SK-N-DZ (cell line): ENCODE results near the gene UPF3A.
"Not testable (repeated sequence)": the region's sequence is repeated elsewhere in the genome, so short reads cannot be mapped to it uniquely, and the experiment has no call there.

Source experiments
- DNase-seq: peaks from one replicate; pipeline ENCODE4 v3.0.0-alpha.2; 2015; ENCODE audit warnings: low spot score
- small RNA-seq, 2 experiments: library from RNA; depleted of rRNA; stranded (forward); fragments of <200 nt; gene quantifications; one replicate each; pipeline ENCODE3, GENCODE V24; 2014

UPF3A gene

DNA sequence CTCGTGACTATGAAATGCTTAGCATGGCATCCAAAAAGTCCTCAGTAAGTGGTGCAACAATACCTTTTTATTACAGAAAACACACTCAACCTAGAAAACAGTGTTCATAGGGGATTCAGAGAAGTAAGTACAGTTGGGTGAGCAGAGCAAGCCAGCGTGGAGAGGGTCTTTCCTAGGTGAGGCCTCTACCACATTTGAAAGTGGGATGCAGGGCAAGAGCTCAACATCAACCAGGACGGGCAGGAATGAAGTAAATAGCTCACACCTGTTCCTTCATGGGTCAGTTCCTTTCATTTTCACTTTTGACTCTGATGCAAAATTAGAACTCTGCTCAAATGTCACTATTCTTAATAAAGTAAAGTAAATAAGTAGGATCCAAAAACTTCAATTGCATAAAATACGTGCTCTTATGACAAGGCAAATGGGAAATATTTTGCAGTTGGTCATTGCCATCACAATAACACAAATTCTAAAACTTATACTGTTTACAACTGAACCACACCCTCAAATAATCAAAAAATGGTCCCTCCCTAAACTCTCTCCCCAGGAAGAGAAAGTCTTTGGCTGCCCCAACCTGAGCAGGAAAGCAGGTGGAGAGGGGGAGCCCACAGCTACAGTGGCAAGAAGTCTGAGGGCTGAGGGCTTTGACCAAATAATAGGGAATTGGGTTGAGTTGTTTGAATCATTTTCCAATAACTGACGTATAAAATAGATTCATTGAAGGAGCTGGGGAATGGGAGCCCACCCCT, 53.1 kb downstream of the UPF3A start:
- DNase-seq: no peak

DNA sequence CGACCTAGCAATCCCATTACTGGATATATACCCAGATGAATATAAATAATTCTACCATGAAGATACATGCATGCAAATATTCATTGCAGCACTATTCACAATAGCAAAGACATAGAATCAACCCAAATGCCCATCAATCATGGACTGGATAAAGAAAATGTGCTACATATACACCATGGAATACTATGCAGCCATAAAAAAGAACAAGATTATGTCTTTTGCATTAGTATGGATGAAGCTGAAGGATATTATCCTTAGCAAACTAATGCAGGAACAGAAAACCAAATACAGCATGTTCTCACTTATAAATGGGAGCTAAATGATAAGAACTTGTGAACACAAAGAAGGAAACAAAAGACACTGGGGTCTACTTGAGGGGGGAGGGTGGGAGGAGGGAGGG, 55.1 kb downstream of the UPF3A start:
- not testable (repeated sequence) for DNase-seq

DNA sequence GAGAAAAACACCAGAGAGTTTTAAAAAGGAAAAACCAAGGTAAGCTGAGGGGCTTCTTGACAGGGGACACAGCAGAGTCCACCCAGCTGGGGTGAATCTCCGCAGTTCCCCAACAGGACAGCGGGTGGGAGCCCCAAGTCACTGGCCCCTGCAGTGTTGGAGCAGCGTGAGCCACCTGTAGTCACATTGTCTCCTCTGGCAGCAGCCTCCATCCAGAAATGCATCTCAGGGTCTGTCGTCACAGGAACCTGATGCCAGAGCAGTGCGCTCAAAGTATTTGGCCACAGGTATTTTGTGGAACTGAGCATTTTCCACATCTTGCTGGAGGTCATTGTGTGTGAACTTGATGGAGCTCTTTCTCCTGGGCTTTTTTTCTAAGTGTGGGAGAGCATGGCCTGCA, 57.6 kb downstream of the UPF3A start:
- DNase-seq: no peak

DNA sequence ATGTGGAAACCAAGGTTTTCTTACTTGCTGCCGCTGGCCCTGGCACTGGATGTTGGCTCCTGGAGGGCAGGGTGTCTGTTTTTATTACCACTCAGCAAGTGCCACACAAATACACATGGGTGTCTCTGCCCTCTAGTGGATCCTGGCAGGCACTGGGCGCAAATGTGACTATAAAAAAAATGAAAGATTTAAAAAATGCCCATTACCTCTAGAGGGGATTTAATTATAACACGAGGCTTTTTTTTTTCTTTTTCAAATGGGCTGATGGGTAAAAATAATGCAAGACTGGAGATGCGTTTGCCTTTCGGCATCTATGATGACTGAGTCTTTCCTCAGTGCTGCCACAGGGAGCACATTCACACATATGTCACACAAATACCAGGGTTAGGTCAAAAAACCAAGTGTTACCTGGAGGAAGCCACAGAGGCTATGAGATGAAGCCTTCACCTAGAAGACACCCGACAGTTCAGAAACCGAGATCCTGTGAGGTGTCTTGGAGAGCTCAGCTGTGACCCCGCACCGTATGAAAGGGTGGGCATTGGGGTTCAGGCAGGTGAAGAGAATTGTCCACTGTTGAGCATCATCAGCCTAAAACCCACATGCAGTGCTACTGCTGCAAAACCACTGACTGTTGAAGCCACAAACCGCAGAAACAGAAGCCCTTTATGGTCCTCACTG, 58.6 kb downstream of the UPF3A start:
- DNase-seq: peak; percentile 54

DNA sequence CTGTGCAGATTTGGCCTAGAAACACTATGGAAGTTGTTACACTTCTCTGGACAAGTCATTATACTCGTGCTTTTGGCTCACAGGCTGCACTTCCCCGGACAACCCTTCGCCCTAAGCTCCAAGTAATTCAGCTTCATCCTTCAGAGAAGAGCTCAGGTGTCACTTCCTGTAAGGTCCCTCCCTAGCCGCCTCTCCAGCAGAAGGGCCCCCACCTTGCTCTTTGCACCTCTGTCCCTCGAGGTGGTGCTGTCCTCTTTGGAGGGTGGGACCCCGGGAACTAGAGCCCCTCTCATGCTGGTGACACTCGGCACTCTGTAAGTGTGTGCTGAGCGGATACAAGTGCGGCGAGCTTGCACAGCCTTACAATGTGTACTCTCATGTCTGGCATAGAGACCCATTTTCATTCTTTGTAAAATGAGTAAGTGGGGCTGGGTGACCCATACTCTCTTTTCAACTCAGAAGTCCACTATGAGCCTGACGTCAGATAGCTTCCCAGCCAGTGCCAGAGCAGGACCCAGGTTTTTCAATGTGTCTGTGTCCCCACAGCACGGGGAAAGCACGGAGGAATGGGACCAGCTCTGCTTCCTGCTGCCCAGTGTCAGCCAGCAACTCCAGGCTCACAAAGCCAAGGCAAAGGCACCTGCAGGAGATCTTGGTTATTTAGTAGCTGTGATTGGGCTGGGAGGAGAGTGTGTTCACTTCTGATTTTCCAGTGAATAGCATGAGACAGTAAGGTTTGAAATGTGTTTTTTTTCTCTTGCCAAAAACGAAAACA, 59.8 kb downstream of the UPF3A start:
- DNase-seq: no peak

DNA sequence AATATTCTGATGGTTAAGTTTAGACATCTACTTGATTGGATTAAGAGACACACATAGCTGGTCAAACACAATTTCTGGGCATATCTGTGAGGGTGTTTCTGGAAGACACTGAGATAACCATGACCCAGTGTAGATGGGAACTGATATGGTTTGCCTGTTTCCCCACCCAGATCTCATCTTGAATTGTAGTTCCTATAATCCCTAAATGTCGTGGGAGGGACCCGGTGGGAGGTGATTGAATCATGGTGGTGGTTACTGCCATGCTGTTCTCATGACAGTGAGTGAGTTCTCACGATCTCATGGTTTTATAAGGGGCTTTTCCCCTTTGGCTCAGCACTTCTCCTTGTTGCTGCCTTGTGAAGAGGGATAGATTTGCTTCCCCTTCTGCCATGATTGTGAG, 65.9 kb downstream of the UPF3A start:
- not testable (repeated sequence) for DNase-seq

DNA sequence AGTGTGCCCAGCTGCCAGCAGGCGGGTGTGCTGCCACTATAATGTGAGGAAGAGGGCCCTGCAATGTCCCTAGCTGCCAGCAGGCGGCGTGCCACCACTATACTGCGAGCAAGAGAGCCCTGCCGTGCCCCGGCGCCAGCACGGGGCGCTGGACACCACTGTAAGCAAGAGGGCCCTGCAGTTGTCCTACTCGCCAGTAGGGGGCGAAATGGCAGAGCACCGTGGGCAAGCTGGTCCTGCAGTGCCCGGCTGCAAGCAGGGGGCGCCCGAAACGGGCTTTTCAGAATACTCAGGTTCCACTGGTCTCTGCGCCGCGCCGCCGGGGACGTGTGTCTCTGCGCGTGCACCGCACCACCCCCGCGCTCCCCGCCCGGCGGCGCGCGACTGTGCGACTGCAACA, 71.4 kb downstream of the UPF3A start:
- DNase-seq: not testable (repeated sequence)

DNA sequence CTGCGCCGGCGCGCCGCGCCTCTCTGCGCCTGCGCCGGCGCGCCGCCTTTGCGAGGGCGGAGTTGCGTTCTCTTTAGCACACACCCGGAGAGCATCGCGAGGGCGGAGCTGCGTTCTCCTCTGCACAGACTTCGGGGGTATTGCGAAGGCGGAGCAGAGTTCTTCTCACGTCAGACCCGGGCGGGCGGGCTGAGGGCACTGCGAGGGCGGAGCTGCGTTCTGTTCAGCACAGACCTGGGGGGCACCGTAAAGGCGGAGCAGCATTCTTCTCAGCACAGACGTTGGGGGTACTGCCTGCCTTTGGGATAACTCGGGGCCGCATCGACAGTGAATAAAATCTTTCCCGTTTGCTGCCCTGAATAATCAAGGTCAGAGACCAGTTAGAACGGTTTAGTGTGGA, 72.0 kb downstream of the UPF3A start:
- DNase-seq: not testable (repeated sequence)

Small RNAs within 50 kb of the gene (small RNA-seq; reads per million reads assigned to genes)
- gene MIR4502 (0 to 0.03 reads per million in 2 experiments), gene MIR548AR (0 to 0.04 reads per million in 2 experiments)
